Uterus (tissue), 4 donors: ENCODE measurements around the gene LIG1. TPM values are rescaled to one million over a fixed set of nuclear protein-coding genes. Genes with fewer than 3 reads are reported as not detected.

Experiments used
- DNase-seq, 2 donors: peaks; one replicate each; pipeline ENCODE4 v3.0.0-alpha.2; 2019 to 2020
- H3K27ac ChIP-seq, 2 donors: fragments of 200-600 bp; sonication (generic); 1 replicate in 1 of 2; 2 replicates in 1 of 2; pipeline ENCODE4 v1.5.1; 2016 to 2018
- H3K27me3 ChIP-seq, 2 donors: fragments of 200-600 bp; sonication (generic); one replicate each; pipeline ENCODE4 v1.5.1; 2018 to 2019; ENCODE audit warnings: control low read depth in 1 of 2
- H3K36me3 ChIP-seq, 2 donors: fragments of 200-600 bp; sonication (generic); one replicate each; pipeline ENCODE4 v1.5.1; 2019; ENCODE audit warnings: control low read depth in 1 of 2
- H3K4me1 ChIP-seq, 2 donors: fragments of 200-600 bp; sonication (generic); one replicate each; pipeline ENCODE4 v1.5.1; 2018 to 2019; ENCODE audit warnings: control low read depth in 1 of 2
- H3K4me3 ChIP-seq, 2 donors: fragments of 200-600 bp; sonication (generic); 1 replicate in 1 of 2; 2 replicates in 1 of 2; pipeline ENCODE4 v1.5.1; 2018 to 2019; ENCODE audit warnings: mild to moderate bottlenecking in 1 of 2
- H3K9me3 ChIP-seq, 2 donors: fragments of 200-600 bp; sonication (generic); one replicate each; pipeline ENCODE4 v1.5.1; 2019; ENCODE audit warnings: control low read depth in 1 of 2
- POLR2A ChIP-seq, 2 donors: fragments of 450-650 bp; IDR thresholded peaks; one replicate each; pipeline ENCODE4 v1.6.1; 2016; ENCODE audit warnings: antibody characterized with exemption in 2 of 2, mild to moderate bottlenecking in 1 of 2, moderate library complexity in 1 of 2
- intact Hi-C: fragments of 100-400 bp; cut with DNase I; formaldehyde crosslinking; loops from one replicate; pipeline ENCODE4 v1.15.1; 2023; ENCODE audit warnings: low total_unique reads
- total RNA-seq, 4 donors: library from RNA; depleted of rRNA in 3 of 4; stranded (reverse); fragments of >200 nt in 3 of 4; gene quantifications; one replicate each; pipeline versions ENCODE4 v1.1.0 to v1.2.4, GENCODE V29; 2014 to 2023
- TF ChIP-seq, protein P1 (sequence below), 4 experiments: fragments of 200-600 bp in 2 of 4; fragments of 450-650 bp in 2 of 4; sonication (generic) in 2 of 4; IDR thresholded peaks; one replicate each; pipeline ENCODE4 v1.5.1; 2016 to 2019; ENCODE audit warnings: antibody characterized with exemption in 4 of 4, mild to moderate bottlenecking in 2 of 4, moderate library complexity in 1 of 4
- donor health status: DM: yes; HTN: yes; CAD: no.

The LIG1 gene
- total RNA-seq, 4 donors from 2014 or later = 5.9 to 96.1 (median 28.1) TPM

GRCh38 chr19:48190885-48191284, 20.7 kb upstream of the LIG1 start:
- Histone ChIP-seq H3K9me3 (no peaks in the 10 kb centered on the region), H3K27me3 (no peaks in the 10 kb centered on the region), H3K4me3 (no peak overlapping the region), H3K4me1 (no peaks in the 10 kb centered on the region), H3K27ac (no peak overlapping the region), H3K36me3 (no peaks in the 10 kb centered on the region)
- TF ChIP-seq, protein P1, sequence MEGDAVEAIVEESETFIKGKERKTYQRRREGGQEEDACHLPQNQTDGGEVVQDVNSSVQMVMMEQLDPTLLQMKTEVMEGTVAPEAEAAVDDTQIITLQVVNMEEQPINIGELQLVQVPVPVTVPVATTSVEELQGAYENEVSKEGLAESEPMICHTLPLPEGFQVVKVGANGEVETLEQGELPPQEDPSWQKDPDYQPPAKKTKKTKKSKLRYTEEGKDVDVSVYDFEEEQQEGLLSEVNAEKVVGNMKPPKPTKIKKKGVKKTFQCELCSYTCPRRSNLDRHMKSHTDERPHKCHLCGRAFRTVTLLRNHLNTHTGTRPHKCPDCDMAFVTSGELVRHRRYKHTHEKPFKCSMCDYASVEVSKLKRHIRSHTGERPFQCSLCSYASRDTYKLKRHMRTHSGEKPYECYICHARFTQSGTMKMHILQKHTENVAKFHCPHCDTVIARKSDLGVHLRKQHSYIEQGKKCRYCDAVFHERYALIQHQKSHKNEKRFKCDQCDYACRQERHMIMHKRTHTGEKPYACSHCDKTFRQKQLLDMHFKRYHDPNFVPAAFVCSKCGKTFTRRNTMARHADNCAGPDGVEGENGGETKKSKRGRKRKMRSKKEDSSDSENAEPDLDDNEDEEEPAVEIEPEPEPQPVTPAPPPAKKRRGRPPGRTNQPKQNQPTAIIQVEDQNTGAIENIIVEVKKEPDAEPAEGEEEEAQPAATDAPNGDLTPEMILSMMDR (IDR thresholded peaks at IDR 0.05) = no peak
- no peak for TF ChIP-seq POLR2A (IDR thresholded peaks at IDR 0.05)
- intact Hi-C loops = no loop called here
- DNase-seq = no peak

DNA sequence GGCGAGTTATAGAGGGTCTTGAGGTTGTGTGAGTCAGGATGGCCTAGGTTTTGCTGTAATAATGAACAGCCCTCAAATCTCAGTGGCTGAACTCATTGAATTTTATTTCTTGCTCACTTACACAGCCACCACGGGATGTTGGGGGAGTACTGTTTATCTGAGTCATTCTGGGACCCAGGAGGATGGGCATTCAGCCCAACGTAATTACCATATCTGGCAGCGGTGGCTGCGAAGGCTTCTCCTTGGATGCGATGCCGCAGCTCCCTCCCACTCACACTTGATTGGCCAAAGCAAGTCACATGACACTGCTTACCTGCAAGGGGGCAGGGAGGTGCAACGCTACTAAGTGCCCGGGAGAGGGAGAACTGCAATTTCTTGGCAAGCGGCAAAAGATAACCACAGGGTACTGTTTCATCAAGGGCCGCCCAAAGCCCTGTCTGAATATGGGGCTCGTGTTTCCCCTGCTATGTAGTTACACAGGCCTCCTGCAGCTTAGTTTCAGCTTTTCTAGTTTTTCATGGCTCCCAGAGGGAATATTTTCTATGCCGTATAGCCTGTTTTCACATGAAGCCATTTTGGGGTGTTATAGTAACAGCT, 20.2 kb upstream of the LIG1 start:
- TF ChIP-seq, protein P1 (IDR thresholded peaks at IDR 0.05) = no peak
- no peak for TF ChIP-seq POLR2A (IDR thresholded peaks at IDR 0.05)
- Histone ChIP-seq H3K36me3 (no peaks in the 10 kb centered on the region), H3K9me3 (no peaks in the 10 kb centered on the region), H3K4me3 (no peak overlapping the region), H3K27ac (no peak overlapping the region), H3K4me1 (no peaks in the 10 kb centered on the region), H3K27me3 (no peaks in the 10 kb centered on the region)
- intact Hi-C loops = no loop called here
- DNase-seq = no peak

DNA sequence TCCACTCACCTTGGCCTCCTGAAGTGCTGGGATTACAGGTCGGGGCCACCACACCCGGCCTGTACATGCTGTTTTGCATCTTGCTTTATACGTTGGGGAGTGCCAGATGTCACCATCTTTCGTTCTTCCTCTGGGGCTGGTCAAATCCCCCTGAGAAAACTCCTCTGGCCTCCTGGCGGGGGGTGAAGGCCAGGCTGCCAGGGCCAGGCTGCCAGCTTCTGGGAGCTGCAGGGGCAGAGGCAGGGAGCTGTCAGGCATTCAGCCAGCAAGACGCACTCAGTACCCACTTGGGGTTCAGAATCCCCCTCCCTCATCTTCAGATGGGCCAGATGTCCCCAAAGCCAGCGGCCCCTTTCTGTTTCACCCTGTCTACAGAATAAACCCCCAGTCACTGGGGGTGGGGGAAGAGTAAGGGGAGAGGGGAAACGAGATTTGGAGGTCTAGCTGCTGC, 16.4 kb upstream of the LIG1 start:
- TF ChIP-seq POLR2A (IDR thresholded peaks at IDR 0.05) = no peak
- TF ChIP-seq, protein P1 (IDR thresholded peaks at IDR 0.05) = no peak
- Histone ChIP-seq H3K9me3 (no peaks in the 10 kb centered on the region), H3K27me3 (no peaks in the 10 kb centered on the region), H3K4me1 (no peaks in the 10 kb centered on the region), H3K36me3 (no peaks in the 10 kb centered on the region), H3K27ac (no peak overlapping the region), H3K4me3 (no peak overlapping the region)
- intact Hi-C loops = no loop called here
- DNase-seq = no peak

- DNase-seq = no peak
- intact Hi-C loops = no loop called here
- H3K4me1 ChIP-seq = no peaks in the 10 kb centered on the region
- no peaks in the 10 kb centered on the region for H3K36me3 ChIP-seq
- no peak for TF ChIP-seq POLR2A (IDR thresholded peaks at IDR 0.05)
- TF ChIP-seq, protein P1 (IDR thresholded peaks at IDR 0.05) = no peak
- no peak overlapping the region for H3K4me3 ChIP-seq
- no peak overlapping the region for H3K27ac ChIP-seq
- no peaks in the 10 kb centered on the region for H3K9me3 ChIP-seq
- no peaks in the 10 kb centered on the region for H3K27me3 ChIP-seq
Measured at GRCh38 chr19:48186015-48186414, 15.9 kb upstream of the LIG1 start.

DNA sequence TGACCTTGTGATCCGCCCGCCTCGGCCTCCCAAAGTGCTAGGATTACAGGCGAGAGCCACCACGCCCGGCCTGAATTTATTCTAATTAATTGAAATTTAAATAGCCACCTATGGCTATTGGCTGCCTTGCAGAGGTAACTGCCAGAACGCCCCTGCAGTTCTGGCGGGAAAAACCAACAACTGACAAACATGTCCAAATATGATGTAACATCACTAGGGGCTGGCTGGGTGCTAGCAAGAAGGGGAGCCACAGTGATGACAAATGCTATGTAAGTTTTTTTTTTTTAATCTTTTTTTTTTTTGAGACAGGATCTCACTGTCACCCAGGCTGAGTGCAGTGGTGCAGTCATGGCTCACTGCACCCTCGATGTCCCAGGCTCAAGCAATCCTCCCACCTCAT, 13.2 kb upstream of the LIG1 start:
- H3K36me3 ChIP-seq = no peaks in the 10 kb centered on the region
- TF ChIP-seq POLR2A (IDR thresholded peaks at IDR 0.05) = no peak
- TF ChIP-seq, protein P1 (IDR thresholded peaks at IDR 0.05) = no peak
- intact Hi-C loops = no loop called here

More for the DNA sequence above, 13.2 kb upstream of the LIG1 start:
- Histone ChIP-seq H3K27ac (no peak overlapping the region), H3K9me3 (no peaks in the 10 kb centered on the region), H3K4me3 (no peak overlapping the region), H3K4me1 (no peaks in the 10 kb centered on the region), H3K27me3 (no peaks in the 10 kb centered on the region)
- DNase-seq = no peak
